PFSK-1 (cell line): ENCODE data around the gene RPL27A.
A peak's percentile ranks its signal among the peaks of the same experiment; 100 is the strongest.

Experiments used
- FOXP2 ChIP-seq: optimal IDR thresholded peaks from 2 replicates; pipeline ENCODE3; 2011; ENCODE audit warnings: borderline replicate concordance, control low read depth, inconsistent platforms; ENCODE audit not compliant: insufficient read depth; ENCODE audit errors: extremely low read length, extremely low read depth
- POLR2AphosphoS5 ChIP-seq: IDR thresholded peaks from 2 replicates; pipeline ENCODE4 v1.6.1; 2012; ENCODE audit warnings: low read depth, mild to moderate bottlenecking, control low read depth, low read length, moderate library complexity
- SIN3A ChIP-seq: IDR thresholded peaks from 2 replicates; pipeline ENCODE4 v1.6.1; 2012; ENCODE audit warnings: mild to moderate bottlenecking, low read length, moderate library complexity, borderline replicate concordance; ENCODE audit not compliant: insufficient read depth
- TAF1 ChIP-seq: IDR thresholded peaks from 2 replicates; pipeline ENCODE4 v1.6.1; 2012; ENCODE audit warnings: low read length, control low read depth, borderline replicate concordance; ENCODE audit not compliant: insufficient read depth
- TF ChIP-seq, protein P1 (sequence below), 2 experiments: IDR thresholded peaks; 2 replicates each; pipeline versions ENCODE4 v1.6.1 to v1.8.0; 2011 to 2012; ENCODE audit warnings: low read depth in 2 of 2, low read length in 2 of 2, control low read depth in 1 of 2, inconsistent platforms in 1 of 2, mild to moderate bottlenecking in 1 of 2, moderate library complexity in 1 of 2; ENCODE audit not compliant: insufficient read depth in 1 of 2

Gene RPL27A

GRCh38 chr11:8730697-8731020 lies 48.1 kb downstream of the RPL27A start:
- TF ChIP-seq FOXP2 (no peak), POLR2AphosphoS5 (no peak), SIN3A (no peak), TAF1 (no peak)
- TF ChIP-seq, protein P1, sequence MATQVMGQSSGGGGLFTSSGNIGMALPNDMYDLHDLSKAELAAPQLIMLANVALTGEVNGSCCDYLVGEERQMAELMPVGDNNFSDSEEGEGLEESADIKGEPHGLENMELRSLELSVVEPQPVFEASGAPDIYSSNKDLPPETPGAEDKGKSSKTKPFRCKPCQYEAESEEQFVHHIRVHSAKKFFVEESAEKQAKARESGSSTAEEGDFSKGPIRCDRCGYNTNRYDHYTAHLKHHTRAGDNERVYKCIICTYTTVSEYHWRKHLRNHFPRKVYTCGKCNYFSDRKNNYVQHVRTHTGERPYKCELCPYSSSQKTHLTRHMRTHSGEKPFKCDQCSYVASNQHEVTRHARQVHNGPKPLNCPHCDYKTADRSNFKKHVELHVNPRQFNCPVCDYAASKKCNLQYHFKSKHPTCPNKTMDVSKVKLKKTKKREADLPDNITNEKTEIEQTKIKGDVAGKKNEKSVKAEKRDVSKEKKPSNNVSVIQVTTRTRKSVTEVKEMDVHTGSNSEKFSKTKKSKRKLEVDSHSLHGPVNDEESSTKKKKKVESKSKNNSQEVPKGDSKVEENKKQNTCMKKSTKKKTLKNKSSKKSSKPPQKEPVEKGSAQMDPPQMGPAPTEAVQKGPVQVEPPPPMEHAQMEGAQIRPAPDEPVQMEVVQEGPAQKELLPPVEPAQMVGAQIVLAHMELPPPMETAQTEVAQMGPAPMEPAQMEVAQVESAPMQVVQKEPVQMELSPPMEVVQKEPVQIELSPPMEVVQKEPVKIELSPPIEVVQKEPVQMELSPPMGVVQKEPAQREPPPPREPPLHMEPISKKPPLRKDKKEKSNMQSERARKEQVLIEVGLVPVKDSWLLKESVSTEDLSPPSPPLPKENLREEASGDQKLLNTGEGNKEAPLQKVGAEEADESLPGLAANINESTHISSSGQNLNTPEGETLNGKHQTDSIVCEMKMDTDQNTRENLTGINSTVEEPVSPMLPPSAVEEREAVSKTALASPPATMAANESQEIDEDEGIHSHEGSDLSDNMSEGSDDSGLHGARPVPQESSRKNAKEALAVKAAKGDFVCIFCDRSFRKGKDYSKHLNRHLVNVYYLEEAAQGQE (IDR thresholded peaks at IDR 0.05; ENCODE audit: insufficient read depth in 1 of 2, low read depth in 2 of 2, low read length in 2 of 2), result no peak

DNA sequence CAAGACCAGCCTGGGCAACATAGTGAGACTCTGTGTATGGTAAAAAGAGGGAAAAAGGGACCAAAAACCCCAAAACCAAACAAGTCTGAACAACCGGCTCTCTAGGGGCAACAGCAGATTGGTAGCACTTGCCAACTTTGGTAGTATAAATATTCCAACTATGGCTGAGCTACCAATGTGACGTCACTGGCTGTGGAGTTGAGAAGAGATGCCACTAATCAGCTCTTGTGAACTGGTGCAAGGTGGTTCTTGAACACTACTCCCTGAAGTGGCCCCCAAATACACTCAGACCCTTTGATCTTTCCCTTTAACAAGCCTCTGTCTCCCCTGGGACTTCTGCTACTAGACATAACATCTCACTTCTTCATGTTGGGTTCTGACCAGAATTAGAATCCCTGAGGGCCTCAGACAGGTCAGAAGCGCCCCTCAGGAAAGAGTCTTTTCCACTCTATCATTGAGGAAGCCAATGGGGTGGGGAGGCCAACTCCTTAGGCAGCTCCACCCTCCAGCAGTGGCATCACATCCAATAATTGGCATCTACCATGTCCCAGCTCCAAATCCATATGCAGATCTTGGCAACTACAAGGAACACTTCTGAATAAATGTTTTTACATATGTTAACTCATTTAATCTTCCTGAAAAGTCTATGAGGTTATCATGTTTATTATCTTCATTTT lies 49.2 kb downstream of the RPL27A start:
- no peak for TF ChIP-seq POLR2AphosphoS5
- TF ChIP-seq SIN3A, result no peak
- TF ChIP-seq FOXP2, result no peak
- TF ChIP-seq, protein P1 (IDR thresholded peaks at IDR 0.05; ENCODE audit: insufficient read depth in 1 of 2, low read depth in 2 of 2, low read length in 2 of 2), result no peak
- TF ChIP-seq TAF1, result no peak

- TF ChIP-seq TAF1, result 0 out of 2 replicates have a peak, but pooled peaks have one; percentile 20
- TF ChIP-seq, protein P1 (IDR thresholded peaks at IDR 0.05; ENCODE audit: insufficient read depth in 1 of 2, low read depth in 2 of 2, low read length in 2 of 2), result no peak
Observed at GRCh38 chr11:8732324-8732670, 49.7 kb downstream of the RPL27A start.

- TF ChIP-seq, protein P1 (IDR thresholded peaks at IDR 0.05; ENCODE audit: insufficient read depth in 1 of 2, low read depth in 2 of 2, low read length in 2 of 2), result no peak
- TF ChIP-seq POLR2AphosphoS5 (no peak), SIN3A (no peak), TAF1 (no peak), FOXP2 (no peak)
Observed at GRCh38 chr11:8732748-8733241, 50.2 kb downstream of the RPL27A start.

DNA sequence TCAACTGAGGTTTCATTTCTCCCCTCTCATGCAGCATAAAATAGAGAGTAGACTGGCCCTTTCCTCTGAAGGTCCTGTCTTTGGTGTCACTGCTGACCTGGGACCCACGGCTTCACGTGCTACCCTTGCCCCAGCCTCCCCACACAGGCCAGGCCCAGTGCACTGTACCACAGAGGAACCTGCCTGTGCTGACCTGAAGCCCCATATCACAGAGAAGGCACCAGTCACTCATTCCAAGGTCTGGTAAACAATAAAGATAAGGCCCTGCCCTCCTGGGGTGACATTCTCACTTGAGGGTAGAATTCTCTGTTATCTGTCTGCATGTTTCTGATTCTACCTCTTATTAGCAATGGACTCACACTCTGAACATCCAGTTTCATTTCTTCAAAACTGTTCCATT lies 51.3 kb downstream of the RPL27A start:
- TF ChIP-seq POLR2AphosphoS5 (no peak), SIN3A (no peak), FOXP2 (no peak), TAF1 (no peak)
- TF ChIP-seq, protein P1 (IDR thresholded peaks at IDR 0.05; ENCODE audit: insufficient read depth in 1 of 2, low read depth in 2 of 2, low read length in 2 of 2), result no peak
